GM23338 (cell line): ENCODE results near the gene S100A3. TPM values are rescaled to one million over a fixed set of nuclear protein-coding genes. Genes with fewer than 3 reads are reported as not detected.

Experiments
- ATAC-seq: fragments of 200-7000 bp; cut with Tn5 transposase; 3 replicates; pipeline ENCODE4 v1.9.1; 2020
- DNase-seq: peaks from one replicate; pipeline ENCODE4 v3.0.0-alpha.2; 2015; ENCODE audit warnings: low spot score
- H2AFZ ChIP-seq: fragments of 200-600 bp; sonication (generic); 2 replicates; pipeline ENCODE4 v1.8.0; 2016; ENCODE audit warnings: antibody characterized with exemption, mild to moderate bottlenecking, moderate library complexity
- H3F3A ChIP-seq: fragments of 200-600 bp; sonication (generic); replicated peaks from 2 replicates; pipeline ENCODE4 v1.8.0; 2017; ENCODE audit warnings: antibody characterized with exemption, mixed run types, low read depth
- H3K27ac ChIP-seq: fragments of 200-600 bp; sonication (generic); 2 replicates; pipeline ENCODE4 v1.6.1; 2016; ENCODE audit warnings: low read depth
- H3K27me3 ChIP-seq: fragments of 200-600 bp; sonication (generic); 2 replicates; pipeline ENCODE4 v1.8.0; 2016; ENCODE audit warnings: mild to moderate bottlenecking, mixed run types, moderate library complexity; ENCODE audit not compliant: insufficient read depth
- H3K36me3 ChIP-seq: fragments of 200-600 bp; sonication (generic); 2 replicates; pipeline ENCODE4 v1.8.0; 2016; ENCODE audit warnings: mild to moderate bottlenecking; ENCODE audit not compliant: insufficient read depth
- H3K4me1 ChIP-seq: fragments of 200-600 bp; sonication (generic); 2 replicates; pipeline ENCODE4 v1.8.0; 2016; ENCODE audit warnings: mild to moderate bottlenecking, moderate library complexity; ENCODE audit not compliant: insufficient read depth
- H3K4me2 ChIP-seq: fragments of 200-600 bp; sonication (generic); 2 replicates; pipeline ENCODE4 v1.7.1; 2017; ENCODE audit warnings: mixed run types
- H3K4me3 ChIP-seq: fragments of 200-600 bp; sonication (generic); 2 replicates; pipeline ENCODE4 v1.6.1; 2016; ENCODE audit warnings: mixed run types
- H3K79me2 ChIP-seq: fragments of 200-600 bp; sonication (generic); replicated peaks from 2 replicates; pipeline ENCODE4 v1.8.0; 2017; ENCODE audit warnings: mild to moderate bottlenecking; ENCODE audit not compliant: insufficient read depth
- H3K9me2 ChIP-seq: fragments of 200-600 bp; sonication (generic); 2 replicates; pipeline ENCODE4 v1.8.0; 2017; ENCODE audit not compliant: insufficient read depth
- H4K20me1 ChIP-seq: fragments of 200-600 bp; sonication (generic); replicated peaks from 2 replicates; pipeline ENCODE4 v1.8.0; 2017; ENCODE audit warnings: mild to moderate bottlenecking; ENCODE audit not compliant: insufficient read depth
- H3K27ac Mint-ChIP-seq: 2 replicates; pipeline ENCODE4 v1.8.0; 2020; ENCODE audit warnings: inconsistent platforms, mild to moderate bottlenecking, moderate library complexity, mixed read lengths
- H3K27me3 Mint-ChIP-seq: 3 replicates; pipeline ENCODE4 v1.8.0; 2022; ENCODE audit warnings: low read depth, mild to moderate bottlenecking, moderate library complexity, mixed read lengths, inconsistent platforms; ENCODE audit not compliant: insufficient read depth, poor library complexity
- H3K36me3 Mint-ChIP-seq: 3 replicates; pipeline ENCODE4 v1.8.0; 2021; ENCODE audit warnings: low read depth, mild to moderate bottlenecking, inconsistent platforms, moderate library complexity, mixed read lengths
- H3K4me1 Mint-ChIP-seq: 3 replicates; pipeline ENCODE4 v1.8.0; 2020; ENCODE audit warnings: mild to moderate bottlenecking, inconsistent platforms, mixed read lengths
- H3K4me3 Mint-ChIP-seq: 3 replicates; pipeline ENCODE4 v1.8.0; 2021; ENCODE audit warnings: moderate library complexity, mild to moderate bottlenecking, inconsistent platforms, mixed read lengths
- H3K9me3 Mint-ChIP-seq: 3 replicates; pipeline ENCODE4 v1.8.0; 2020; ENCODE audit warnings: moderate library complexity, mild to moderate bottlenecking, inconsistent platforms, mixed read lengths
- CREB1 ChIP-seq: fragments of 250-450 bp; sonication (Bioruptor Pico); IDR thresholded peaks from 2 replicates; pipeline ENCODE4 v1.5.0; 2020; ENCODE audit warnings: low read depth, mild to moderate bottlenecking, moderate library complexity
- CTCF ChIP-seq, 2 experiments: fragments of 200-600 bp in 1 of 2; sonication (generic) in 1 of 2; conservative IDR thresholded peaks; 2 replicates each; pipeline versions ENCODE4 v1.5.1 to v1.6.1; 2016 to 2017; ENCODE audit warnings: antibody characterized with exemption in 2 of 2, low read depth in 2 of 2, mild to moderate bottlenecking in 2 of 2, moderate library complexity in 1 of 2
- ETS1 ChIP-seq: IDR thresholded peaks from 2 replicates; pipeline ENCODE4 v1.6.1; 2016; ENCODE audit warnings: antibody characterized with exemption
- EZH2 ChIP-seq: fragments of 200-600 bp; sonication (generic); IDR thresholded peaks from one replicate; pipeline ENCODE4 v1.8.0; 2017; ENCODE audit warnings: antibody characterized with exemption, mild to moderate bottlenecking, low read depth; ENCODE audit not compliant: unreplicated experiment
- EZH2phosphoT487 ChIP-seq: fragments of 200-600 bp; sonication (generic); IDR thresholded peaks from one replicate; pipeline ENCODE4 v1.8.1; 2018; ENCODE audit warnings: antibody characterized with exemption; ENCODE audit not compliant: unreplicated experiment
- JUNB ChIP-seq: IDR thresholded peaks from one replicate; pipeline ENCODE4 v1.6.1; 2016; ENCODE audit warnings: antibody characterized with exemption; ENCODE audit not compliant: unreplicated experiment
- NANOG ChIP-seq: IDR thresholded peaks from 2 replicates; pipeline ENCODE4 v1.6.1; 2016; ENCODE audit warnings: antibody characterized with exemption, borderline replicate concordance
- POLR2AphosphoS5 ChIP-seq: IDR thresholded peaks from 2 replicates; pipeline ENCODE4 v1.6.1; 2016; ENCODE audit warnings: antibody characterized with exemption, low read depth
- STAT1 ChIP-seq: IDR thresholded peaks from one replicate; pipeline ENCODE4 v1.6.1; 2016; ENCODE audit warnings: antibody characterized with exemption; ENCODE audit not compliant: unreplicated experiment
- ZNF114 ChIP-seq: fragments of 250-450 bp; sonication (Bioruptor Pico); IDR thresholded peaks from 2 replicates; pipeline ENCODE4 v1.5.0; 2020; ENCODE audit warnings: mild to moderate bottlenecking, moderate library complexity
- ZNF331 ChIP-seq: fragments of 250-450 bp; sonication (Bioruptor Pico); IDR thresholded peaks from 2 replicates; pipeline ENCODE4 v1.5.0; 2020; ENCODE audit warnings: low read depth, mild to moderate bottlenecking, moderate library complexity
- polyA plus RNA-seq: library from polyadenylated mRNA; unstranded; fragments of >200 nt; fragmentation: Nextera tagmentation; extraction: Ambion mirVana; gene quantifications from 2 replicates; pipeline ENCODE4 v1.2.1, GENCODE V29; 2016
- total RNA-seq: library from RNA; depleted of rRNA; stranded (reverse); fragments of >200 nt; shearing (Covaris generic); gene quantifications from 2 replicates; pipeline ENCODE4 v1.2.3, GENCODE V29; 2014
- TF ChIP-seq, protein P1 (sequence below): IDR thresholded peaks from one replicate; pipeline ENCODE4 v1.6.1; 2018; ENCODE audit warnings: antibody characterized with exemption; ENCODE audit not compliant: unreplicated experiment
- TF ChIP-seq, protein P2 (sequence below): fragments of 250-450 bp; sonication (Bioruptor Pico); IDR thresholded peaks from 2 replicates; pipeline ENCODE4 v1.5.0; 2020; ENCODE audit warnings: mild to moderate bottlenecking, moderate library complexity

S100A3 gene
- total and polyA plus RNA-seq, 2 experiments from 2014 or later: not detected

DNA sequence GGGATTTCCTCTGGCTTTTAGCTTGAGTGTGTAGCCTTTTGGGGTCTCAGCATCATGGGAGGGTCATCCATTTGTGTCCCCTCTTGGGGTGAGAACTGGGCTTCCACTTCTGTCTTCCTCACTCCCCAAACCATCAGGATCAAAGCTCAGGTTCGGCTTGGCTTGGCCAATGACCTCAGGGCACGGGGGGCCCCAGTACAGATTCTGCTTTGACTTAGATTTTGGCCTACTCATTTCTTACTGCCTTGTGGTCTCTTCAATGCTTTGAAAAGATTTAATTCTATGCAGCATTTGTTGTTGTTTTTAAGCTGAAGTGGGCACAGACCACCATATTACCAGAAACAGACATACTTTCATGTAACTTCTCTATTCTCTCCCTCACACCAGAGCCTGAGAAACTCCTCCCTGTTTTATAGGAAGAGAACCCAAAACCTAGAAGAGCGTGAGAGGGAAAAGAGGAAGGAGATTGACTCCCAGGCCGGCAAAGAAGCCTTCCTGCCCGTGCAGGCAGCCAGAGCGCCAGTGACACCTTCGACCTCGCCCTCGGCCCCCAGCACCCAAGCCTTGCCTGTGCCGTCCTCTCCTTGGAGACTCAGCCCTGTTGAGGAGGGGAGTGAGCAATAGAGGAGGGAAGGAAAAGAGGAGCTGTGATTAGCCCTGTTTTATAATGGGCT lies 1.9 kb upstream of the S100A3 start:
- no peak overlapping the region for H3K27ac Mint-ChIP-seq
- no peak overlapping the region for H3K4me3 Mint-ChIP-seq
- H3K4me1 Mint-ChIP-seq: peaks cover 47% of the 10 kb centered on the region
- Histone ChIP-seq H4K20me1 (no peaks in the 10 kb centered on the region), H3K4me1 (peaks cover 6% of the 10 kb centered on the region; the same call in 1 of the 2 replicates), H3K36me3 (no peaks in the 10 kb centered on the region), H3K79me2 (no peaks in the 10 kb centered on the region), H3K4me3 (no peak overlapping the region), H2AFZ (no peak overlapping the region), H3K9me2 (no peaks in the 10 kb centered on the region), H3K27me3 (no peaks in the 10 kb centered on the region), H3F3A (no peaks in the 10 kb centered on the region), H3K4me2 (no peak overlapping the region), H3K27ac (no peak overlapping the region)
- H3K36me3 Mint-ChIP-seq: no peaks in the 10 kb centered on the region
- H3K9me3 Mint-ChIP-seq: no peaks in the 10 kb centered on the region
- DNase-seq (no peak), ATAC-seq (no peak)
- peaks cover 18% of the 10 kb centered on the region for H3K27me3 Mint-ChIP-seq
- TF ChIP-seq ZNF114 (CRISPR knock-in tag) (no peak), STAT1 (no peak), NANOG (no peak), CTCF (conservative IDR thresholded peaks at IDR 0.05; ENCODE audit: low read depth in 2 of 2) (no peak), ZNF331 (CRISPR knock-in tag) (no peak), ETS1 (no peak), EZH2 (no peak), POLR2AphosphoS5 (no peak), EZH2phosphoT487 (no peak), JUNB (no peak), CREB1 (CRISPR knock-in tag) (no peak)
- TF ChIP-seq, protein P1, sequence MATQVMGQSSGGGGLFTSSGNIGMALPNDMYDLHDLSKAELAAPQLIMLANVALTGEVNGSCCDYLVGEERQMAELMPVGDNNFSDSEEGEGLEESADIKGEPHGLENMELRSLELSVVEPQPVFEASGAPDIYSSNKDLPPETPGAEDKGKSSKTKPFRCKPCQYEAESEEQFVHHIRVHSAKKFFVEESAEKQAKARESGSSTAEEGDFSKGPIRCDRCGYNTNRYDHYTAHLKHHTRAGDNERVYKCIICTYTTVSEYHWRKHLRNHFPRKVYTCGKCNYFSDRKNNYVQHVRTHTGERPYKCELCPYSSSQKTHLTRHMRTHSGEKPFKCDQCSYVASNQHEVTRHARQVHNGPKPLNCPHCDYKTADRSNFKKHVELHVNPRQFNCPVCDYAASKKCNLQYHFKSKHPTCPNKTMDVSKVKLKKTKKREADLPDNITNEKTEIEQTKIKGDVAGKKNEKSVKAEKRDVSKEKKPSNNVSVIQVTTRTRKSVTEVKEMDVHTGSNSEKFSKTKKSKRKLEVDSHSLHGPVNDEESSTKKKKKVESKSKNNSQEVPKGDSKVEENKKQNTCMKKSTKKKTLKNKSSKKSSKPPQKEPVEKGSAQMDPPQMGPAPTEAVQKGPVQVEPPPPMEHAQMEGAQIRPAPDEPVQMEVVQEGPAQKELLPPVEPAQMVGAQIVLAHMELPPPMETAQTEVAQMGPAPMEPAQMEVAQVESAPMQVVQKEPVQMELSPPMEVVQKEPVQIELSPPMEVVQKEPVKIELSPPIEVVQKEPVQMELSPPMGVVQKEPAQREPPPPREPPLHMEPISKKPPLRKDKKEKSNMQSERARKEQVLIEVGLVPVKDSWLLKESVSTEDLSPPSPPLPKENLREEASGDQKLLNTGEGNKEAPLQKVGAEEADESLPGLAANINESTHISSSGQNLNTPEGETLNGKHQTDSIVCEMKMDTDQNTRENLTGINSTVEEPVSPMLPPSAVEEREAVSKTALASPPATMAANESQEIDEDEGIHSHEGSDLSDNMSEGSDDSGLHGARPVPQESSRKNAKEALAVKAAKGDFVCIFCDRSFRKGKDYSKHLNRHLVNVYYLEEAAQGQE: no peak
- TF ChIP-seq, protein P2, sequence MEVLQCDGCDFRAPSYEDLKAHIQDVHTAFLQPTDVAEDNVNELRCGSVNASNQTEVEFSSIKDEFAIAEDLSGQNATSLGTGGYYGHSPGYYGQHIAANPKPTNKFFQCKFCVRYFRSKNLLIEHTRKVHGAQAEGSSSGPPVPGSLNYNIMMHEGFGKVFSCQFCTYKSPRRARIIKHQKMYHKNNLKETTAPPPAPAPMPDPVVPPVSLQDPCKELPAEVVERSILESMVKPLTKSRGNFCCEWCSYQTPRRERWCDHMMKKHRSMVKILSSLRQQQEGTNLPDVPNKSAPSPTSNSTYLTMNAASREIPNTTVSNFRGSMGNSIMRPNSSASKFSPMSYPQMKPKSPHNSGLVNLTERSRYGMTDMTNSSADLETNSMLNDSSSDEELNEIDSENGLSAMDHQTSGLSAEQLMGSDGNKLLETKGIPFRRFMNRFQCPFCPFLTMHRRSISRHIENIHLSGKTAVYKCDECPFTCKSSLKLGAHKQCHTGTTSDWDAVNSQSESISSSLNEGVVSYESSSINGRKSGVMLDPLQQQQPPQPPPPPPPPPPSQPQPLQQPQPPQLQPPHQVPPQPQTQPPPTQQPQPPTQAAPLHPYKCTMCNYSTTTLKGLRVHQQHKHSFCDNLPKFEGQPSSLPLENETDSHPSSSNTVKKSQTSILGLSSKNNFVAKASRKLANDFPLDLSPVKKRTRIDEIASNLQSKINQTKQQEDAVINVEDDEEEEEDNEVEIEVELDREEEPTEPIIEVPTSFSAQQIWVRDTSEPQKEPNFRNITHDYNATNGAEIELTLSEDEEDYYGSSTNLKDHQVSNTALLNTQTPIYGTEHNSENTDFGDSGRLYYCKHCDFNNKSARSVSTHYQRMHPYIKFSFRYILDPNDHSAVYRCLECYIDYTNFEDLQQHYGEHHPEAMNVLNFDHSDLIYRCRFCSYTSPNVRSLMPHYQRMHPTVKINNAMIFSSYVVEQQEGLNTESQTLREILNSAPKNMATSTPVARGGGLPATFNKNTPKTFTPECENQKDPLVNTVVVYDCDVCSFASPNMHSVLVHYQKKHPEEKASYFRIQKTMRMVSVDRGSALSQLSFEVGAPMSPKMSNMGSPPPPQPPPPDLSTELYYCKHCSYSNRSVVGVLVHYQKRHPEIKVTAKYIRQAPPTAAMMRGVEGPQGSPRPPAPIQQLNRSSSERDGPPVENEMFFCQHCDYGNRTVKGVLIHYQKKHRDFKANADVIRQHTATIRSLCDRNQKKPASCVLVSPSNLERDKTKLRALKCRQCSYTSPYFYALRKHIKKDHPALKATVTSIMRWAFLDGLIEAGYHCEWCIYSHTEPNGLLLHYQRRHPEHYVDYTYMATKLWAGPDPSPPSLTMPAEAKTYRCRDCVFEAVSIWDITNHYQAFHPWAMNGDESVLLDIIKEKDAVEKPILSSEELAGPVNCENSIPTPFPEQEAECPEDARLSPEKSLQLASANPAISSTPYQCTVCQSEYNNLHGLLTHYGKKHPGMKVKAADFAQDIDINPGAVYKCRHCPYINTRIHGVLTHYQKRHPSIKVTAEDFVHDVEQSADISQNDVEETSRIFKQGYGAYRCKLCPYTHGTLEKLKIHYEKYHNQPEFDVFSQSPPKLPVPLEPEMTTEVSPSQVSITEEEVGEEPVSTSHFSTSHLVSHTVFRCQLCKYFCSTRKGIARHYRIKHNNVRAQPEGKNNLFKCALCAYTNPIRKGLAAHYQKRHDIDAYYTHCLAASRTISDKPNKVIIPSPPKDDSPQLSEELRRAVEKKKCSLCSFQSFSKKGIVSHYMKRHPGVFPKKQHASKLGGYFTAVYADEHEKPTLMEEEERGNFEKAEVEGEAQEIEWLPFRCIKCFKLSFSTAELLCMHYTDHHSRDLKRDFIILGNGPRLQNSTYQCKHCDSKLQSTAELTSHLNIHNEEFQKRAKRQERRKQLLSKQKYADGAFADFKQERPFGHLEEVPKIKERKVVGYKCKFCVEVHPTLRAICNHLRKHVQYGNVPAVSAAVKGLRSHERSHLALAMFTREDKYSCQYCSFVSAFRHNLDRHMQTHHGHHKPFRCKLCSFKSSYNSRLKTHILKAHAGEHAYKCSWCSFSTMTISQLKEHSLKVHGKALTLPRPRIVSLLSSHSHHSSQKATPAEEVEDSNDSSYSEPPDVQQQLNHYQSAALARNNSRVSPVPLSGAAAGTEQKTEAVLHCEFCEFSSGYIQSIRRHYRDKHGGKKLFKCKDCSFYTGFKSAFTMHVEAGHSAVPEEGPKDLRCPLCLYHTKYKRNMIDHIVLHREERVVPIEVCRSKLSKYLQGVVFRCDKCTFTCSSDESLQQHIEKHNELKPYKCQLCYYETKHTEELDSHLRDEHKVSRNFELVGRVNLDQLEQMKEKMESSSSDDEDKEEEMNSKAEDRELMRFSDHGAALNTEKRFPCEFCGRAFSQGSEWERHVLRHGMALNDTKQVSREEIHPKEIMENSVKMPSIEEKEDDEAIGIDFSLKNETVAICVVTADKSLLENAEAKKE (CRISPR knock-in tag): no peak
